HG02571 (cell line): Measurements from ENCODE around the gene WDR91.
A peak's percentile ranks its signal among the peaks of the same experiment; 100 is the strongest.
"Not testable (repeated sequence)": the region's sequence is repeated elsewhere in the genome, so short reads cannot be mapped to it uniquely, and the experiment has no call there.

Experiments used
- ATAC-seq: cut with Tn5 transposase; IDR thresholded peaks from one replicate; pipeline ENCODE4 v1.9.1; 2021; ENCODE audit warnings: mild to moderate bottlenecking, moderate library complexity; ENCODE audit not compliant: unreplicated experiment

Gene WDR91

DNA sequence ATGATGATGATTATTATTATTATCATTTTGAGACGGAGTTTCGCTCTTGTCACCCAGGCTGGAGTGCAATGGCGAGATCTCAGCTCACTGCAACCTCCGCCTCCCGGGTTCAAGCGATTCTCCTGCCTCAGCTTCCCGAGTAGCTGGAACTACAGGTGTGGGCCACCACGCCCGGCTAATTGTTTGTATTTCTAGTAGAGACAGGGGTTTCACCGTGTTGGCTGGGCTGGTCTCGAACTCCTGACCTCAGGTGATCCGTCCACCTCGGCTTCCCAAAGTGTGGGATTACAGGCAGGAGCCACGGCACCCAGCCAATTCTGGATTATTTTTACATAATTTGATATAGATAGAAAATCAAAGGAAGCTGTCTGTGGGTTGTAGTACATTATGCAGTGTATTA, 22.8 kb upstream of the WDR91 start:
- ATAC-seq, result not testable (repeated sequence)

DNA sequence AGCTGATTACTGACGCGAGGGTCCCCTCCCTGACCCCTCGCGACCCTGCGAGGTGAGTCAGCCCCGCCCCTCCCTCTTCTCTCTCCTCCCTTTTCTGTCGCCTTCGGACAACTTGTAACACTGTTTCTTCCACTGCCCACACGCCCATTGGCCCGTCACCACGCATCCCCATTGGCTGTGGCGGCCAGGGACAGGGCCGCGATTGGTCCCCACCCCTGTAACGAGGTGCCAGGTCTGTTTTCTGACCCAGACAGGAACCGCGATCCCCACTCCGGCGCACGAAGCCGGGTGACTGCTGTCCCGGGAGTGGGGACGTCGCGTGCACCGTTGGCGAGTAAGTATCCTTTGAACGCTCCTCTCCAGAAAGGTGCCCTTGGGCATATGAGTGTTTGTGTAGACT, 22.2 kb upstream of the WDR91 start, which contains the start of gene STRA8:
TSS of gene STRA8 (plus strand) at position 269 of the 400 bp plus-strand sequence. CDS start 6,687 bp downstream, outside the sequence.
- ATAC-seq, result no peak

DNA sequence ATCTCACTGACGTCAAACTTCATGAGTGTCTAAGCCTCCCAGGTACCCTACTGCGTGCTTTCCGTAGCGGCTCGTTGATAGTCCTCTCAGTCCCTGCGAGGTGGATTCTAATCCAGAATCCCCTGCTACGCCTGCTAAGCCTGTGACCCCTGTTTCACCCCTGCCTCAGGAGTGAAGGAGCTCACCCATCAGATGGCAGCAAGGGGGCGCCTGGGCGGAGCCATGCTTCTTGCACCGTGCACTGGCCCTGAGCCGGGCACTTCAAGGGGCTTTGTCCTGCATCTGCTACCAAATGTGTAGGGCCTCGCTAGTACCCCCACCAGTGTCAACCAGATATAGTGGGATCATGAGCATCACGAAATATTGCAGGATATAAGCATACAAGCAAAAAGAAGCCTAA, 21.4 kb upstream of the WDR91 start:
- ATAC-seq, result no peak

DNA sequence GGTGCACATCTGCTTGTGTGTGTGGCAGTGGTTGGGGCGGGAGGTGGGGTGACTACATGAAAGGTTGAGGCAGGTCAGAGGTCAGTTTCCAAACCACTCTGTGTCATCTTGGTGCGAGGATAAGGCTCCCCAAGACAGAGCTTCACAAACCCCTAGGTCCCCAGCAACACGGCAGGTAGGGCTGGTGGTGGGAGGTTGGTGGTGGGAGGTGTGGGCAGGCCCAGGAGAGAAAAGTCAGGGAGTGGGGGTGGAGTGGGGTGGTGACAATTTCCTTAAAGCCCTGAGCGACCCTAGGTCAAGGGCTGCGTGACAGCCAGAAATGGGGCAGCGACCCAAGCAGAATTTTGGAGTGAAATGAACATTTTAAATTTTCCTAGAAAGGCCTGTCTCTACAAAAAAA, 20.8 kb upstream of the WDR91 start:
- no peak for ATAC-seq

DNA sequence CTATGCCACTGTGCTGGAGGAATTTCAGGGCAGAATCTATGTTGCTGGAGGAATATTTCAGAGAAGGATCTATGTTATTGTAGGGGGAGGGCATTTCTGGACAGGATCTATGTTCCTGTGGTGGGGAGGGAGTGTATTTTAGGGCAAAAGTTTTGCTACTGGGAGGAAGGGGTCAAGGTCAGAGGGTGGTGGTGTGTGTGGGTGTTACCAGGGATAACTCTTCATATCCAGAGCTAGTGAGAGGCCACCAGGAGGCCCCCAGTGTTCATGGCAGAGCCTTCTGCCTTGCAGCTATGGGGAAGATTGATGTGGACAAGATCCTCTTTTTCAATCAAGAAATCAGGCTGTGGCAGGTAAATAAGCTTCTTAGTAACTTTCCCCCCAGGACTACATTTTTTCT, 20.4 kb upstream of the WDR91 start:
- ATAC-seq, result no peak

DNA sequence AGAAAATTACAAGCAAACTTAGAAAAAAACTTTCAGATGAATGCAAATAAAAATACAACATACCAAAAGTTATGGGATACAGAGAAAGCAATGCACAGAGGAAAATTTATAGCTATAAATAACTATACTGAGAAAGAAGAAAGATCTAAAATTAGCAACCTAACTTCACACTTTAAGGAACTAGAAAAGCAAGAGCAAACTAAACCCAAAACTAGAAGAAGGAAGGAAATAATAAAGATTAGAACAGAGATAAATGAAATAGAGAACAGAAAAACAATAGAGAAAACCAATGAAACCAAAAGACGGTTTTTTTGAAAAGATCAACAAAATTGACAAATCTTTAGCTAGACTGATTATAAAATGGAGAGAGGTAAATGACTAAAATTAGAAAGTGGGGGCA, 12.7 kb upstream of the WDR91 start:
- ATAC-seq, result no peak

DNA sequence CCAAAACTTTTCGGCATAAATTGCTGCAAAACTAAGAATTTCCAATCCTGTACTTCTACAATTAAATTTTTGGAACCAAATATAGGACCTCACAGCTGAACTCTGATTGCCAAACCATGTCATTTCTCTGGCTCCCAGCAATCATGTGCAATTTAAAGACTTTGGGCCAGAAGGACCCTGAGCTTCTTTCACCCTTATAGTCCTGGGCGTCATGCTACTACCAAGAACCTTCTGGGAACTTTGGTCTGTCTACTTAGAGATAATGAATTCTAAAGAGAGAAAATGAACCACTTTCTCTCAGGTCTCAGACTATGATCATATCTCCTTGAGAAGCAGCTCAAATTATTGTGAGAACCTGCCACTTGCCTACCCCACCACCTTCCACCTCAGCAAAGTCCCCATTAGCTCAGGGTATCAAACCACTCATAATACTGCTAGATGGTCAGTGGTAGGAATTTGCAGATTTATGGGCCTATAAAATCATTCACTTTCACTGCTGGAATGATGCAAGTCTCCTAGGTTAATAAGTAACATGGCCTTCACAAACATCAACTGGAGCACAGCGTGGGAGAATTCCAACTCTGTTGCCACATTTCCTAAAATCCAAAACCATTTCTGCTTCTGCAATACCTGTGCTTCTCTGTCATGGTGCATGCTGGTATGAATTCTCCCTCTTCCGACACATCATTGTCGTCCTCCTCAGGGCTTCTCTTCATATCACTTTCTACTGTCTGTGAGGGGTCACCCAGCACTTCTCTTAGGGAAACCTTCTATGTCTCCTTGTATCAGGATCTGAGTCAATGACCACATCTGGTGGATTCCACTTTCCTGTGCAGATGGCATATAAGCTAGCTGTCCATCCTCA, 6.6 kb upstream of the WDR91 start:
- no peak for ATAC-seq

DNA sequence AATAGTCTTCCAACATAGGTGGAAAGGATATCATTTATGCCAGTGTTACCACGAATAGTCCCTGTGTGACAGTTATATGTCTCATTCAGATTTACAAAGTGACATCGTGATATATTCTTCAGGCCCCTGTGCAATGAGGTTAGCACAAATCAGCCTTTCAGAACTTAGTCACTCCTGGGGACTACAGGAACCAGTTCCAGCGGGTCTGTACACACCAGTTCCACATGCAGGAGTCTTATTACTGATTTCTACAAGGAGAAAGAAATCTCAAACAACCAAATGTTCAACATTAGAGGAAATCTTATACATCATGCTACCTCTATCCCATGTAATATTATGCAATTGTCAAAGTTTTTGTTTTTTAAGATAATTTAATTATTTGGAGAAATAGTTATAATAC, 4.4 kb upstream of the WDR91 start:
- no peak for ATAC-seq

DNA sequence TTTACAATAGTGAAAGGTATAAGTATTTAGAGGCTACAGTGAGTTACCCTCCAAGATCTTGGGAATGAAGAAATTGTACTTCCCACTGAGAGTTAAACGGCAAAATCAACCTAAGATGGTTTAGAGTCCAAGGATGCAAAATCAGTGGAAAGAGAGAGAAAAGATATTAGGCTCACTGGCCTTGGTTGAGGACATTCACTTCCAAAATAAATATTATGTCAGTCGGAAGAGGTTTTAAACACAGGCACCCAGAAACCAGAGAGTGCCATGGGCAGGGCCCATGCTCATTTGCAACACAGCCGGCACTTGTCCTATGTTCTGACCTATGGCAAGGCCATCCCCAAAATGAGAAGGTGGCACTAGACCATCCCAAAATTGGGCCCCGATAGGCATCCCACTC, 3.9 kb upstream of the WDR91 start:
- no peak for ATAC-seq

DNA sequence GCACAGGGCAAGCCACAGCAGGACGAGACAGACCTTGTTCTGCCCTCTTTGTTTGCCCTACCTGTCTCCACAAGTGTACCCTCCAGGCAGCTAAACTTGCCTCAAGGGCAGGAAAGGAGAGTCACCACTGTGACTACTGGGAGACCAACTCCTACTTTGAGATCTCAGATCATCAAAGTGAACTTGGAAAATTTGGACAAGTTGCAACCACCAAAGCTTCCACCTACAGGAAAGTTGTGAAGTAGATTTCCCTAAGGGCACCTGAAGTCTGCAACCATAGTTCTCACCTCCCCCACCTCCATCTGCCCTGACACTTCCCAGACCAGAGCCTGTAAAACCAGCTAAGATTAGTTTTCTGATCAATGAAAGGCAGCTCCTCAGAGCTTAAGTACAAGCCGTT, 2.5 kb upstream of the WDR91 start:
- no peak for ATAC-seq

DNA sequence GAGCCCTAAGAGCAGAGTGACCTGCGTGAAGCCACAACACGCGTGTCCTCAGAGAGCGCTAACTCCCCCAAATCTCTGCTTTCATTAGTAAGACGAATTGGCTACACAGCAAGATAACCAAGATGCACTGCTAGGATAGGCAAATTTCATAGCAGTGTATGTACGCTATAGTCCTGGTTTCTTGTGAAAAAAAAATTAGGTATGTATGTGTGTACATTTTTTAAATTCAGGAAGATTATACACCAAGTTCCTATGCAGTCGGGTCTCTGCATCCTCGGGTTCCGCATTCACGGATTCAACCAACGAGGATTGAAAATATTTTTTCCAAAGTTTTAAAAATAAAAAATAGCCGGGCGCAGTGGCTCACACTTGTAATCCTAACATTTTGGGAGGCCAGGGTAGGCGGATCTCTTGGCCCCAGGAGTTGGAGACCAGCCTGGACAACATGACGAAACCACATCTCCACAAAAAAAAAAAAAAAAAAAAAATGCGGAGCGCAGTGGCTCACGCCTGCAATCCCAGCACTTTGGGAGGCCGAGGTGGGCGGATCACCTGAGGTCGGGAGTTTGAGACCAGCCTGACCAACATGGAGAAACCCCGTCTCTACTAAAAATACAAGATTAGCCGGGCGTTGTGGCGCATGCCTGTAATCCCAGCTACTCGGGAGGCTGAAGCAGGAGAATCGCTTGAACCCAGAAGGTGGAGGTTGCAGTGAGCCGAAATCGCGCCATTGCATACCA, 790 bp upstream of the WDR91 start:
- not testable (repeated sequence) for ATAC-seq

DNA sequence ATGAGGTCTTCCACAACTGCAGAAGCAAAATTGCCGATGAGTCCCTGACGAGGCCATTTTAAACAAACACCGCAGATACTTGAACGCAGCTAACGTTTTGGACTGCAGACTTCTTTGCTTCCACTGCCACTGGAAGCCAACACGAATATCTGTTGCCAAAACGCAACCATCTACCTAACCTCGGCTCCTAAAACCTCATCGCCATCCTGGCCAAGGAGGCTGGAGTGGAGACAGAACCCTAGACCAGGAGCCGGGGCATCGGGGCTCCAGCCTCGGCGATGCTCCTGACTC, 493 bp downstream of the WDR91 start:
- peak; percentile 4 for ATAC-seq

DNA sequence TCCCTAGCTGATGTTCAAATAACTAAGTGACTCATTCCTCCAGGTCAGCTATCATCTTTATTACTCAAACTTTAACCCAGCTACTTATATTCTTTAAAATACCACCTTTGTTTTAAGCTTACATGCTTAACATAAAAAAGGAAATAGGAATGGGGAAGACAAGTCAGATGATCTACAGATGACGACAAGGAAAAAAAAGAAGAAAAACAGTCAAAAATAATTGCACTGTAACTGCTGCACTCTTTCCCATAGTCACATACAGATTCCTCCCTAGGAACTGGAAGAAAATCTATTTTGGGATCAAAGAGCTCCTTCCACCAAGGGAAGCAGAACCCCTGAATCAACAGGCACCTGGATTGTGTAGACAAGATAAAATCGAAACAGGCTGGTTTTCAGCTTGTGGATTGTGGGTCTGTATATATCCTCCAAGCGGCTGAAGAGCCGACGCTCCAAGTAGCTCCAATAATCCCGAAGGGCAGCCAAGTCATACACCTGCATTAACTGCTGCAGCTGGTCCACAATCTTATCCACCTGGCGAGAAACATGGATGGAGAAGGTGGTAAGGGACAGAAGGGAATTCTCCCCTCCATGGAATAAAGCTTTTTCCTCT, 2.0 kb downstream of the WDR91 start:
- no peak for ATAC-seq

DNA sequence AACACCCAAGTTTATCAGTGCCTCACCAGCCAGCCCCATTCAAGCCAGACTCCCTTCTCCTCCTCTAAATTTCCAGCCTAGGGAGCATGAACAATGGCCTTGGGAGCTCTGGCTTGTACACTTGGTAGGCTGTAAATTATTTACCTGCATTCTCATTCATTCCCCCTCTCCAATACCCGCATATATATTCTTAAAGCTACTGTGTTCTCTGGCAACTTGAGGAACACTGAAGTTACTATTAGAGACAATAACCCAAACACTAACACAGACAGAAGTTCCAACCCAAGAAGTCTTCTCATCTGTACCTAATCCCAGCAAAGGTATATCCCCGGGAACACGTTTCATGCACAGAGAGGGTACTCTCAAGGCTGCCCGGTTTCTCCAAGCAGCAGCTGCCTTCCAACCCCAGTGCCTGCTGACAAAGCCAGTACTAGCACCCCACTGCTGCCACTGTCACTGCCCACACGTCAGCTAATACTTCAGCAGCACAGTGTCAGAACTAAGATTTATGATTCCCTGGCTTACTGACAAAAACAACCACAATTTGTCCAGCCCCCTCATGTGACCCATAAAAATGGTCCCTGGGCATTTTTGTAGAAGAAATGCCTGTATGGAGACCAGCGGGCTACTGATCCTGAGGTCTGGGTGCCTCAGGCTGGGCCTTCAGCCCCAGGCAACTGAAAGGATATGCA, 3.1 kb downstream of the WDR91 start:
- no peak for ATAC-seq

DNA sequence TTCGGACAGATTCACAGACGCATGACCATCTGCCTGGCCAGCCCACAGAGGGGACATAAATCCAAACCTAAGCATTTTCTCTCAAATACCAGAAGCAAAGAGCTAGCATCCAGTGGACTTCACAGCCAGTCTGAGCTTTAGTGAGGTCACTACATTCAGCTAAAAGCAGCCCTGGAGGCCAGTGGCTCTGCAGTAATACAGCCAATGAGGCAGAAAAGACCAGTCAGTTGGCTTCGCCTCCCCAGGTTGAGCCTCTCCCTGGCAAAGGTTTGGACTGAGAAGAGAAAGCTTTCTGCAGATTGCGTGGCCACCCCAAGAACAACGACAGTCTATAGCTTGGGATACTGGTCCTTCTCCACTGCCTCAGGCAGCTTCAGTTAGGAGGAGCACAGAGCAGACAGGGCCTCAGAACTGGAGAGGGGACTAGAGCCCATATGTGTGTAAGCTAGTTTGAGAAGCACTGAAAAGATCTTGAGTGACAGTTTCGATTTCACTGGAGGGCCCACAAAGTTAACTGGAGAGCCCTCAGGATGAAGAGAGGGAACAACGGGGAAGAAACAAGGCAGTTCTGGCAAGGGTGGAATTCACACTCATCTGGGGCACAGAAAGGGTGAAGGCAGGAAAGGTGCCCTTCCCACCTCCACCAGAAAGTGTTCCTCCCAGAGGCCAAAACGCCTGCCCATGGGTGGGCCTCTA, 3.8 kb downstream of the WDR91 start:
- no peak for ATAC-seq

DNA sequence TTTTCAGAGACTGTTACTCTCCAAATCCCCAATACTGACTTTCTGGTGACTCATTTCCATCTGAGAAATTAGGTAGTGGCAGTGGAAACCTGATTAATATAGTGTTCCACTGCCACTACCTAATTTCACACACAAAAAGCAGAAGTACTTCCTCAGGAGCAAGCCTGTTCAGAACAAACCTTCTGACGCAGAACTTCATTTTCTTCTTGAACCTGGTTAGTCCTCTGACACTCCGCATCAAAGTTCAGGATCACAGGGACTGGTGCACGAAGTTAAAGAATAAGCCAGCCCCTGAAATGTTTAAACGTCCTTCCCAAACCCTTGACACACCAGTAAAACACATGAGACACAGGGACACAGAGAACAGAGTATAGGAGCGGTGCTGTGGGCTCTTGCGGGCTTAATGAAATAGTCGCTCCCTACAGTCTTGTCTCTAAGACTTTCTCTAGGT, 4.4 kb downstream of the WDR91 start:
- ATAC-seq, result no peak

DNA sequence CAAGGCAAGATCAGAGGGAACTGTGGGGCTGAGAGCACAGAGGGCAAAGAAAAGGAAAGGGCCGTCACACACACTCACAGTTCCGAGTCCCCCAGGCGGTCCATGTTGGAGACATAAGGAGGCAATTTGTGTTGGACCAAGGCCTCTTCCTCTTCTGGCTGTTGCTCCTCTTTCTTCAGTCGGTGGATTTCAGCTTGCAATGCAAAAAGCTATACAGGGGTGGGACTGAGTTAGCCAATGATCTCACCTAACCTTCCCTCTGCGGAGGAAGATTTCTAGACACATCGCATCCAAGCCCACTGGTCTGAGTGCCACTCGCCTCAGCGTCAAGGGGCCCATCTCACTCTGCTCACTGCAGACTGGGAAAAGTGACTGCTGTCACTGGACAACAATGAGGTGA, 5.5 kb downstream of the WDR91 start:
- no peak for ATAC-seq

DNA sequence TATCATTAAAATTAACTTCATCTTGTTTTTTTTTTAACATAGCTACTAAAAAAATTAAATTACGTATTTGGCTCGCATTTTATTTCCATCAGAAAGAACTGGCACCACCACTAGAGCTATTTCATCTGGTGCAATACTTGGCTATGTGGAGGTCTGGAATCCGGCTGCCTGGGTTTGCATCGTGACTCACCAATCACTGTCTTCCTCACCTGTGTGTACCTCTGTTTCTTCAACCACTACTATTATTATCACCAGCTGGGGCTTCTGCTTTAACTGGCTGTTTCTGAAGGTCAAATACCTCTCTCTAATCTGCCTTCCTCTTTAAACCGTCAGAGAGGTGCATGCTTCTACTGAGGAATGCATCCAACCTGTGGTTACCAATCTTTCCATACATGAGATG, 6.5 kb downstream of the WDR91 start:
- ATAC-seq, result no peak

DNA sequence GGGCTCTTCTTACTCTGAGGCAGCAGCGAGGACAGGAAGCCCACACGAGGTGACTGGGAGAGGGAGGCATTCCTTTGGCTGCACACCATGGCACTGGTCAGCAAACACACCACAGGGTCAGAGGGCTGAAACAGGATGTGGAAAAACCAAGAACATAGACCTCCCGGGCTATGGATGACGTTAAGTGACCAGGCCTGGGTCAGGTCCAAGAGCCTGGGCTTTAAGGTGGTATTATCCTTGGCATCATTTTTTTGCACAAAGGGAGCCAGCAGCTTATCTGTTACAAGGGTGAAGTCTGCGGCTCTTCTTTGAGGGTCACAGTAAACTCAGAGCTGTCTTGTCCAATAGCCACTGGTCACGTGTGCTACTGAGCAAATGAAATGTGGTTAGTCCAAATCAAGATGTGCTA, 7.0 kb downstream of the WDR91 start:
- ATAC-seq, result no peak

DNA sequence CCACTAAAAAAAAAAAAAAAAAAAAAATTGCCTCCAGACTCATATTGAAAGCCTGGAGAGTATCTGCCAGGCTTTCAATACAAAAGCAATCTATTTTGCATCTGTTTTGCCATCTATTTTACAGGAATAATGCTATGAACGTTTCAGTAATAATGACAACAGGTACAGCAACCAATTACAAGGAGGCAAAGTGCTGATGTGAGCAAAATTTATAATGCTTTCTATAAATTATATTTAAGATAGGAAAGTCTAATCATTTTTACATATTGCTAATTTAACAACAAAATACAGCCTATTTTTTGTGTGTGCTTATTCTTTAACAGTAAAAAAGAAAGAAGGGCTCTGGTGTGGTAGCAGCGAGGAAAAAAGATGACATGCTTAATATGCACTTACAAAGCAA, 10.0 kb downstream of the WDR91 start:
- ATAC-seq, result no peak

DNA sequence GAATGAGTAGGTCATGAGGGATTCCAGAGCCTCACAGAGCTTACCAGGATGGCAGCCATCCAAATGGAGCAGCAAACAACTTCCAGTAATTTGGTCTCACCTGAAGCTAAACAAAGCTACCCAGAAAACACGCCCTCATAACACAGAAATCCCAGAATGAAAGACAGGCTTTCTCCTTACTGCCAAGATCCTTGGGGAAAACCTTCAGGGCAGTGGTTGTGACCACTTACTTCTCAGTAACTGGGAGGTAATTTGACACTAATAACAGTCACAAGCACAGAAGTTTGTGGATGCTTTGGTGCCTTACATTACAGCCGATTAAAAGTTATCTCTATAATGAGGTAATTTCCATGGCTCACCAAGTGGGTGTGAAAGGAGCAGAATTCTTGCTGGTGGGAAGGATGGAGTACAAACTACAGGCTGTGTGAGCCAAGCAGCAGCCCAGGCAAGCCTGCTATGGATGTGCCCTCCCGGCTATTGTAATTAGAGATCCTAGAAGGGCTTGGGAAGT, 10.4 kb downstream of the WDR91 start:
- ATAC-seq, result no peak
